Hematopoietic multipotent progenitor cell treated with erythropoietin and hydrocortisone succinate and interleukin-3 and kit ligand, for 6 days (in vitro differentiated cells): Measurements from ENCODE around the gene CACNA1G.

Experiments used
- DNase-seq: peaks from one replicate; pipeline ENCODE4 v3.0.0-alpha.2; 2015

CACNA1G gene

GRCh38 chr17:50635732-50635981 lies 75.1 kb downstream of the CACNA1G start:
- no peak for DNase-seq

- no peak for DNase-seq
Measured at GRCh38 chr17:50635982-50636803, 75.7 kb downstream of the CACNA1G start.

- DNase-seq: no peak
Measured at GRCh38 chr17:50636804-50637195, 76.3 kb downstream of the CACNA1G start.

GRCh38 chr17:50637829-50638605 lies 77.5 kb downstream of the CACNA1G start:
- DNase-seq: no peak

- no peak for DNase-seq
Measured at GRCh38 chr17:50638606-50638965, 78.1 kb downstream of the CACNA1G start.

- DNase-seq: no peak
Measured at GRCh38 chr17:50638966-50639713, 78.6 kb downstream of the CACNA1G start.

- DNase-seq: peak; percentile 84
Measured at GRCh38 chr17:50640686-50641351, 80.3 kb downstream of the CACNA1G start.

- DNase-seq: no peak
Measured at GRCh38 chr17:50641357-50641756, 80.8 kb downstream of the CACNA1G start.

GRCh38 chr17:50642071-50642721 lies 81.7 kb downstream of the CACNA1G start:
- no peak for DNase-seq

- DNase-seq: no peak
Measured at GRCh38 chr17:50642722-50643656, 82.5 kb downstream of the CACNA1G start.

GRCh38 chr17:50645748-50646682 lies 85.5 kb downstream of the CACNA1G start:
- DNase-seq: no peak

GRCh38 chr17:50647187-50647586 lies 86.7 kb downstream of the CACNA1G start:
- no peak for DNase-seq

- DNase-seq: no peak
Measured at GRCh38 chr17:50649042-50649908, 88.8 kb downstream of the CACNA1G start.

GRCh38 chr17:50651661-50652060 lies 91.1 kb downstream of the CACNA1G start:
- no peak for DNase-seq

- DNase-seq: no peak
Measured at GRCh38 chr17:50653738-50654137, 93.2 kb downstream of the CACNA1G start.

GRCh38 chr17:50656509-50656908 lies 96.0 kb downstream of the CACNA1G start:
- DNase-seq: no peak

GRCh38 chr17:50657054-50657453 lies 96.5 kb downstream of the CACNA1G start:
- no peak for DNase-seq

- DNase-seq: no peak
Measured at GRCh38 chr17:50657627-50658026, 97.1 kb downstream of the CACNA1G start.

- no peak for DNase-seq
Measured at GRCh38 chr17:50658616-50659015, 98.1 kb downstream of the CACNA1G start.
